ENCODE measurements around the gene RPS6KA4. TPM values are rescaled to one million over a fixed set of nuclear protein-coding genes. Genes with fewer than 3 reads are reported as not detected.

The RPS6KA4 gene
- polyA plus RNA-seq, 1 of the 3 experiments (the other 2 are of a cell fraction), result 43.4 TPM

GRCh38 chr11:64358536-64358906 is 441 bp upstream of the RPS6KA4 start:
- Histone ChIP-seq H3K4me2 (peak overlapping the region; percentile 93), H3K9me3 (no peaks in the 10 kb centered on the region), H3K4me3 (ENCODE audit: low read depth in 2 of 2, low read length in 1 of 2) (peak overlapping the region; percentile 93), H3K9me2 (no peaks in the 10 kb centered on the region), H3F3A (replicated peaks; ENCODE audit: insufficient read depth) (peaks cover 15% of the 10 kb centered on the region), H3K36me3 (replicated peaks in 1 of 2; ENCODE audit: control insufficient read depth in 1 of 2, insufficient read depth in 2 of 2, low read length in 1 of 2) (peaks cover 10 to 28% of the 10 kb centered on the region in 2 experiments), H4K20me1 (ENCODE audit: insufficient read depth) (0 out of 2 replicates have a peak, but pooled peaks cover 5% of the 10 kb centered on the region), H2AFZ (ENCODE audit: low read depth) (peak overlapping the region; percentile 78; the same call in 1 of the 2 replicates), H3K9ac (peak overlapping the region; percentile 88), H3K27ac (ENCODE audit: low read depth in 2 of 2, low read length in 1 of 2) (peak overlapping the region; percentile 76 to 82), H3K27me3 (ENCODE audit: insufficient read depth) (no peaks in the 10 kb centered on the region), H3K4me1 (ENCODE audit: control insufficient read depth in 1 of 2, insufficient read depth in 2 of 2, low read depth in 1 of 2, low read length in 1 of 2) (peaks cover 22 to 28% of the 10 kb centered on the region in 2 experiments; a peak in 3 of 4 replicates), H3K79me2 (ENCODE audit: insufficient read depth) (peaks cover 31% of the 10 kb centered on the region)
- DNase-seq, result no peak
- TF ChIP-seq TEAD4 (IDR thresholded peaks at IDR 0.05; ENCODE audit: borderline replicate concordance, insufficient read depth) (no peak), RCOR1 (IDR thresholded peaks at IDR 0.05; ENCODE audit: low read length) (no peak)
- CTCF ChIA-PET, result interaction anchor here (1.2 to 1.3 kb wide), 2 partner anchors 33 to 55 kb away, joined by 3 read pairs; no protein-coding TSS in a partner anchor
- POLR2A ChIA-PET, result interaction anchor here (1.0 kb wide), 1 partner anchor 14 kb away, joined by 5 read pairs; no protein-coding TSS in a partner anchor
- no CpG with 5 or more reads among the region's 7 CpGs for WGBS (ENCODE audit: low lambda C conversion rate)

- peaks cover 19 to 37% of the 10 kb centered on the region in 2 experiments for H3K36me3 ChIP-seq (replicated peaks in 1 of 2; ENCODE audit: control insufficient read depth in 1 of 2, insufficient read depth in 2 of 2, low read length in 1 of 2)
- peak overlapping the region; percentile 88 for H3K9ac ChIP-seq
- H3K27me3 ChIP-seq (ENCODE audit: insufficient read depth), result no peaks in the 10 kb centered on the region
- 0 out of 2 replicates have a peak, but pooled peaks cover 5% of the 10 kb centered on the region for H4K20me1 ChIP-seq (ENCODE audit: insufficient read depth)
- H3K4me2 ChIP-seq, result peak overlapping the region; percentile 93
- WGBS (ENCODE audit: low lambda C conversion rate), result 79% methylated on average over 29 of the region's 38 CpGs
- no peak overlapping the region for H2AFZ ChIP-seq (ENCODE audit: low read depth)
- no peaks in the 10 kb centered on the region for H3K9me2 ChIP-seq
- ChIA-PET POLR2A (interaction anchor here (0.6 to 1.1 kb wide), 3 partner anchors 12 to 46 kb away, joined by 3 to 5 read pairs (median 5); partner anchors contain the start of gene TRMT112), CTCF (interaction anchor here (0.6 to 1.7 kb wide), 8 partner anchors 12 to 489 kb away, joined by 3 to 4 read pairs (median 3); partner anchors contain the start of genes PRDX5 and TRMT112)
- H3K4me3 ChIP-seq (ENCODE audit: low read depth in 2 of 2, low read length in 1 of 2), result peak overlapping the region; percentile 93
- peaks cover 15% of the 10 kb centered on the region for H3F3A ChIP-seq (replicated peaks; ENCODE audit: insufficient read depth)
- peak overlapping the region in 1 of 2 experiments; percentile 82; a peak in 1 of 4 replicates for H3K27ac ChIP-seq (ENCODE audit: low read depth in 2 of 2, low read length in 1 of 2)
- H3K79me2 ChIP-seq (ENCODE audit: insufficient read depth), result peaks cover 31% of the 10 kb centered on the region
- peaks cover 22 to 28% of the 10 kb centered on the region in 2 experiments; a peak in 3 of 4 replicates for H3K4me1 ChIP-seq (ENCODE audit: control insufficient read depth in 1 of 2, insufficient read depth in 2 of 2, low read depth in 1 of 2, low read length in 1 of 2)
- H3K9me3 ChIP-seq, result no peaks in the 10 kb centered on the region
- DNase-seq, result peak; percentile 67
- no peak for TF ChIP-seq EP300 (IDR thresholded peaks at IDR 0.05; ENCODE audit: borderline replicate concordance in 1 of 2, low read depth in 1 of 2, low read length in 1 of 2)
- TF ChIP-seq TCF12 (IDR thresholded peaks at IDR 0.05), result no peak
- no peak for TF ChIP-seq SIN3A (IDR thresholded peaks at IDR 0.05; ENCODE audit: borderline replicate concordance, low read depth, low read length)
- no peak for TF ChIP-seq MAX (IDR thresholded peaks at IDR 0.05; ENCODE audit: low read depth)
- no peak for TF ChIP-seq CHD2 (IDR thresholded peaks at IDR 0.05; ENCODE audit: low read length, partially characterized antibody)
- TF ChIP-seq JUND (IDR thresholded peaks at IDR 0.05), result no peak
Observed at GRCh38 chr11:64359712-64360445, 917 bp downstream of the RPS6KA4 start.

GRCh38 chr11:64360448-64360921 is 1.5 kb downstream of the RPS6KA4 start:
- Histone ChIP-seq H3K4me2 (peak overlapping the region; percentile 93), H3K36me3 (replicated peaks in 1 of 2; ENCODE audit: control insufficient read depth in 1 of 2, insufficient read depth in 2 of 2, low read length in 1 of 2) (peaks cover 19 to 42% of the 10 kb centered on the region in 2 experiments), H3K4me1 (ENCODE audit: control insufficient read depth in 1 of 2, insufficient read depth in 2 of 2, low read depth in 1 of 2, low read length in 1 of 2) (peaks cover 22 to 24% of the 10 kb centered on the region in 2 experiments; a peak in 3 of 4 replicates), H3K79me2 (ENCODE audit: insufficient read depth) (peaks cover 31% of the 10 kb centered on the region), H3K9me3 (no peaks in the 10 kb centered on the region), H3K27me3 (ENCODE audit: insufficient read depth) (no peaks in the 10 kb centered on the region), H4K20me1 (ENCODE audit: insufficient read depth) (0 out of 2 replicates have a peak, but pooled peaks cover 5% of the 10 kb centered on the region), H3K9ac (no peak overlapping the region), H2AFZ (ENCODE audit: low read depth) (no peak overlapping the region), H3K27ac (ENCODE audit: low read depth in 2 of 2, low read length in 1 of 2) (no peak overlapping the region), H3F3A (replicated peaks; ENCODE audit: insufficient read depth) (peaks cover 14% of the 10 kb centered on the region), H3K4me3 (ENCODE audit: low read depth in 2 of 2, low read length in 1 of 2) (peak overlapping the region in 1 of 2 experiments; percentile 93; a peak in 2 of 4 replicates), H3K9me2 (no peaks in the 10 kb centered on the region)
- POLR2A ChIA-PET, result interaction anchor here (1.1 kb wide), 1 partner anchor 43 kb away, joined by 3 read pairs; the partner anchor contains the start of gene TRMT112
- DNase-seq, result peak; percentile 27
- 93% methylated on average over 10 of the region's 13 CpGs for WGBS (ENCODE audit: low lambda C conversion rate)
- CTCF ChIA-PET, result interaction anchor here (0.9 to 1.7 kb wide), 3 partner anchors 37 to 328 kb away, joined by 3 to 4 read pairs (median 3); no protein-coding TSS in a partner anchor
- TF ChIP-seq PBX3 (IDR thresholded peaks at IDR 0.05), result no peak
- TF ChIP-seq EZH2phosphoT487 (IDR thresholded peaks at IDR 0.05; ENCODE audit: borderline replicate concordance, low read depth), result no peak
- TF ChIP-seq TEAD4 (IDR thresholded peaks at IDR 0.05; ENCODE audit: borderline replicate concordance, insufficient read depth), result no peak
- TF ChIP-seq RAD21 (IDR thresholded peaks at IDR 0.05; ENCODE audit: low read length), result no peak
- no peak for TF ChIP-seq MEF2A (IDR thresholded peaks at IDR 0.05; ENCODE audit: borderline replicate concordance, low read depth)
- TF ChIP-seq TCF12 (IDR thresholded peaks at IDR 0.05), result no peak
- no peak for TF ChIP-seq NFIC (IDR thresholded peaks at IDR 0.05; ENCODE audit: borderline replicate concordance)
- TF ChIP-seq SIN3A (IDR thresholded peaks at IDR 0.05; ENCODE audit: borderline replicate concordance, low read depth, low read length), result no peak
- TF ChIP-seq FOXM1 (IDR thresholded peaks at IDR 0.05; ENCODE audit: low read depth), result no peak
- TF ChIP-seq NRF1 (IDR thresholded peaks at IDR 0.05; ENCODE audit: low read depth, low read length), result no peak
- TF ChIP-seq CHD2 (IDR thresholded peaks at IDR 0.05; ENCODE audit: low read length, partially characterized antibody), result no peak

Measured in SK-N-SH (cell line).